Lower leg skin (tissue), 3 donors: ENCODE measurements around the gene SERF1B.
"Not testable (repeated sequence)": the region's sequence is repeated elsewhere in the genome, so short reads cannot be mapped to it uniquely, and the experiment has no call there.

ENCODE experiments used
- POLR2A ChIP-seq, 2 donors: fragments of 450-650 bp; IDR thresholded peaks; one replicate each; pipeline ENCODE4 v1.6.1; 2016 to 2017; ENCODE audit warnings: antibody characterized with exemption in 2 of 2, mild to moderate bottlenecking in 1 of 2, moderate library complexity in 1 of 2
- TF ChIP-seq, protein P1 (sequence below), 3 donors: fragments of 450-650 bp; IDR thresholded peaks; one replicate each; pipeline ENCODE4 v1.5.1; 2016; ENCODE audit warnings: antibody characterized with exemption in 3 of 3, mild to moderate bottlenecking in 3 of 3, moderate library complexity in 2 of 3

DNA sequence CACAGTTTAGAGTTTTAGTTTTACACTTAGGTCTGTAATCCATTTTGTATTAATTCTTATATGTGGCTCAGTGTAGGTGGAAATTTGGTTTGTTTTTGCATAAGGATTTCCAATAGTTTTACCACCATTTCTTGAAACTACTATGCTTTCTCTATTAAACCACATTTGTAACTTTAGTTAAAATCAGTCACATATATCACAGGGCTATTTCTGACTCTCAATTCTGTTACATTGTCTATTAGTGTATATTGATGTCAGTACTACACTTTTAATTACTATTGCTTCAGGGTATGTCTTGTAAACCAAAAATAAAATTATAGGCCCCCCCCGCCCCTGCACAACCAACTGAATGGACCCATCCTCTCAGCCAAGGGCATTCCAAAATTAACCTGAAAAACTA is 32.1 kb downstream of the SERF1B start:
- TF ChIP-seq, protein P1, sequence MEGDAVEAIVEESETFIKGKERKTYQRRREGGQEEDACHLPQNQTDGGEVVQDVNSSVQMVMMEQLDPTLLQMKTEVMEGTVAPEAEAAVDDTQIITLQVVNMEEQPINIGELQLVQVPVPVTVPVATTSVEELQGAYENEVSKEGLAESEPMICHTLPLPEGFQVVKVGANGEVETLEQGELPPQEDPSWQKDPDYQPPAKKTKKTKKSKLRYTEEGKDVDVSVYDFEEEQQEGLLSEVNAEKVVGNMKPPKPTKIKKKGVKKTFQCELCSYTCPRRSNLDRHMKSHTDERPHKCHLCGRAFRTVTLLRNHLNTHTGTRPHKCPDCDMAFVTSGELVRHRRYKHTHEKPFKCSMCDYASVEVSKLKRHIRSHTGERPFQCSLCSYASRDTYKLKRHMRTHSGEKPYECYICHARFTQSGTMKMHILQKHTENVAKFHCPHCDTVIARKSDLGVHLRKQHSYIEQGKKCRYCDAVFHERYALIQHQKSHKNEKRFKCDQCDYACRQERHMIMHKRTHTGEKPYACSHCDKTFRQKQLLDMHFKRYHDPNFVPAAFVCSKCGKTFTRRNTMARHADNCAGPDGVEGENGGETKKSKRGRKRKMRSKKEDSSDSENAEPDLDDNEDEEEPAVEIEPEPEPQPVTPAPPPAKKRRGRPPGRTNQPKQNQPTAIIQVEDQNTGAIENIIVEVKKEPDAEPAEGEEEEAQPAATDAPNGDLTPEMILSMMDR (IDR thresholded peaks at IDR 0.05) = not testable (repeated sequence)
- TF ChIP-seq POLR2A (IDR thresholded peaks at IDR 0.05) = not testable (repeated sequence)
